NB4 (cell line): ENCODE data around the gene ZNF44.

ENCODE experiments used
- DNase-seq: peaks from one replicate; pipeline ENCODE4 v3.0.0; 2010; ENCODE audit warnings: low read depth
- H3K4me3 ChIP-seq: one replicate; pipeline ENCODE4 v1.5.1; 2011; ENCODE audit warnings: mild to moderate bottlenecking, low read depth, low read length, moderate library complexity
- MAX ChIP-seq: IDR thresholded peaks from 2 replicates; pipeline ENCODE4 v1.6.1; 2011; ENCODE audit warnings: low read depth, low read length
- MYC ChIP-seq: IDR thresholded peaks from 2 replicates; pipeline ENCODE4 v1.6.1; 2011; ENCODE audit warnings: low read depth, low read length
- POLR2A ChIP-seq: IDR thresholded peaks from 2 replicates; pipeline ENCODE4 v1.6.1; 2011; ENCODE audit warnings: mild to moderate bottlenecking; ENCODE audit not compliant: insufficient read length; ENCODE audit errors: extremely low read depth
- TF ChIP-seq, protein P1 (sequence below): IDR thresholded peaks from one replicate; pipeline ENCODE4 v1.5.1; 2012; ENCODE audit warnings: low read depth, low read length

Gene ZNF44

DNA sequence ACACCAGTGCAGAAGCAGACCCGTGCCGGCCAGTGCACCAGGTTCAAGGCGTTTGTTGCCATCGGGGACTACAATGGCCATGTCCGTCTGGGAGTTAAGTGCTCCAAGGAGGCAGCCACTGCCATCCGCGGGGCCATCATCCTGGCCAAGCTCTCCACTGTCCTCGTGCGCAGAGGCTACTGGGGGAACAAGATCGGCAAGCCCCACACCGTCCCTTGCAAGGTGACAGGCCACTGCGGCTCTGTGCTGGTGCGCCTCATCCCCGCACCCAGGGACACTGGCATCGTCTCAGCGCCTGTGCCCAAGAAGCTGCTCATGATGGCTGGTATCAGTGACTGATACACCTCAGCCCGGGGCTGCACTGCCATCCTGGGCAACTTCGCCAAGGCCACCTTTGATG is 10.1 kb downstream of the ZNF44 start:
- H3K4me3 ChIP-seq: no peak overlapping the region
- no peak for DNase-seq
- TF ChIP-seq POLR2A: no peak
- no peak for TF ChIP-seq MAX
- no peak for TF ChIP-seq MYC
- TF ChIP-seq, protein P1, sequence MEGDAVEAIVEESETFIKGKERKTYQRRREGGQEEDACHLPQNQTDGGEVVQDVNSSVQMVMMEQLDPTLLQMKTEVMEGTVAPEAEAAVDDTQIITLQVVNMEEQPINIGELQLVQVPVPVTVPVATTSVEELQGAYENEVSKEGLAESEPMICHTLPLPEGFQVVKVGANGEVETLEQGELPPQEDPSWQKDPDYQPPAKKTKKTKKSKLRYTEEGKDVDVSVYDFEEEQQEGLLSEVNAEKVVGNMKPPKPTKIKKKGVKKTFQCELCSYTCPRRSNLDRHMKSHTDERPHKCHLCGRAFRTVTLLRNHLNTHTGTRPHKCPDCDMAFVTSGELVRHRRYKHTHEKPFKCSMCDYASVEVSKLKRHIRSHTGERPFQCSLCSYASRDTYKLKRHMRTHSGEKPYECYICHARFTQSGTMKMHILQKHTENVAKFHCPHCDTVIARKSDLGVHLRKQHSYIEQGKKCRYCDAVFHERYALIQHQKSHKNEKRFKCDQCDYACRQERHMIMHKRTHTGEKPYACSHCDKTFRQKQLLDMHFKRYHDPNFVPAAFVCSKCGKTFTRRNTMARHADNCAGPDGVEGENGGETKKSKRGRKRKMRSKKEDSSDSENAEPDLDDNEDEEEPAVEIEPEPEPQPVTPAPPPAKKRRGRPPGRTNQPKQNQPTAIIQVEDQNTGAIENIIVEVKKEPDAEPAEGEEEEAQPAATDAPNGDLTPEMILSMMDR: no peak

DNA sequence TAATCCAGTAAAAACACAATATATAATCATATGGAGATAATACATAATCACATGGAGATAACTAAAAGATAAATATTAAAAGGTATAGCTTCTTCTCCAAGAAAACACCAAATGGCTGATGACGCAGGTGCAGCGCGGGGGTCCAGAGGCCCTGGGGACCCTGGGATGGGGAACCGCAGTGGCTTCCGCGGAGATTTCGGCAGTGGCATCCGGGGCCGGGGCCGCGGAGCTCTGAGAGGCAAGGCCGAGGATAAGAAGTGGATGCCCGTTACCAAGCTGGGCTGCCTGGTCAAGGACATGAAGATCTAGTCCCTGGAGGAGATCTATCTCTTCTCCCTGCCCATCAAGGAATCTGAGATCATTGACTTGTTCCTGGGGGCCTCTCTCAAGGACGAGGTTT is 10.5 kb downstream of the ZNF44 start:
- TF ChIP-seq, protein P1: no peak
- no peak for TF ChIP-seq POLR2A
- TF ChIP-seq MYC: no peak
- TF ChIP-seq MAX: no peak
- no peak for DNase-seq
- H3K4me3 ChIP-seq: no peak overlapping the region

GRCh38 chr19:12278713-12279112 is 16.0 kb downstream of the ZNF44 start:
- no peak for DNase-seq
- no peak for TF ChIP-seq POLR2A
- TF ChIP-seq MAX: no peak
- no peak for TF ChIP-seq MYC
- TF ChIP-seq, protein P1: no peak
- H3K4me3 ChIP-seq: no peak overlapping the region

DNA sequence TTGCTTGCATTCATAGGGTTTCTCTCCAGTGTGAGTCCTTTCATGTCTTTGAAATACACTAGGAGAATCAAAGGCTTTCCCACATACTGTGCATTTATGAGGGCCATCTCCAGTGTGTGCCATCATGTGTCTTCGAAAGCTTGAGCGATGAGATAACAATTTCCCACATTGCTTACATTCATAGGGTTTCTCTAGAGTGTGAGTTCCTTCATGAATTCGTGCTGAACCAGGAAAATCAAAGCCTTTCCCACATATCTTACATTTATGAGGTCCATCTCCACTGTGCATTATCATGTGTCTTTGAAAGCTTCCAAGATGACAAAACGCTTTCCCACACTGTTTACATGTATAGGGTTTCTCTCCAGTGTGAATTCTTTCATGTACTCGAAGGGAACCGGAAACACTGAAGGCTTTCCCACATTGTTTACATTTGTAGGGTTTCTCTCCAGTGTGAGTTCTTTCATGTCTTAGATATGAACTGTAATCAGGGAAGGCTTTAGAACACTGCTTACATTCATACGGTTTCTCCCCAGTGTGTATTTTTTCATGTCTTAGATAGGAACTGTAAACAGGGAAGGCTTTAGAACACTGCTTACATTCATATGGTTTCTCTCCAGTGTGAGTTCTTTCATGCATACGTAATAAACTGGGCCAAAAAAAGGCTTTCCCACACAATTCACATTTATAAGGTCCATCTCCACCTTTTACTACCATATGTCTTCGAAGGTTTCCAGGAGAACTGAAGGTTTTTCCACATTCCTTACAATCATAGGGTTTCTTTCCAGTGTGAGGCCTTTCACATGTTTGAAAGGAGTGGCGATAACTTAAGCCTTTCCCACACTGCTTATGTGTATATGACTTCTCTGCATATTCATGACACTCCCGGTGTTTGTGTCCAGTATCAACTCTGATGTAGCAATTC is 21.4 kb downstream of the ZNF44 start:
- H3K4me3 ChIP-seq: no peak overlapping the region
- TF ChIP-seq, protein P1: no peak
- TF ChIP-seq MYC (no peak), MAX (no peak), POLR2A (no peak)
- no peak for DNase-seq

DNA sequence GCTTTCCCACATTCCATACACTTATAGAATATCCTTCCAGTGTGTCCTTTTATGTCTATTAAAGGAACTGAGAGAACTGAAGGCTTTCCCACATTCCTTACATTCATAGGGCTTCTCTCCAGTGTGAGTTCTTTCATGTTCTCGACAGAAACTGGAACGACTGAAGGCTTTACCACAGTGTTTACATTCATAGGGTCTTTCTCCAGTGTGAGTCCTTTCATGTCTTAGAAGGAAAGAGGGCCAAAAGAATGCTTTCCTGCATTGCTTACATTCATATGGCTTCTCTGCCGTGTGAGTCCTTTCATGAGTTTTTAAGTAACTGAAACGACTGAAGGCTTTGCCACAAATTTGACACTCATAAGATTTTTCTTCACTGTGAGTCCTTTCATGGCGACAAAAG is 22.3 kb downstream of the ZNF44 start:
- H3K4me3 ChIP-seq: no peak overlapping the region
- no peak for DNase-seq
- TF ChIP-seq POLR2A: no peak

- H3K4me3 ChIP-seq: no peak overlapping the region
- DNase-seq: no peak
- TF ChIP-seq POLR2A (no peak), MYC (no peak), MAX (no peak)
- TF ChIP-seq, protein P1: no peak
These were observed 23.8 kb downstream of the ZNF44 start for GRCh38 chr19:12270854-12271253.
